A673 (cell line): ENCODE data around the gene BRI3. TPM values are rescaled to one million over a fixed set of nuclear protein-coding genes. Genes with fewer than 3 reads are reported as not detected.

Experiments used
- BruUV-seq: library from RNA; stranded (reverse); fragments of 400-500 nt; replicated peaks from 2 replicates; lab custom pipeline; 2021; lab: Mats Ljungman, UMichigan
- CTCF ChIA-PET: fragments of 300-600 bp; sonication (Branson Sonifier 250); formaldehyde crosslinking; loops from one replicate; lab custom pipeline; 2022; ENCODE audit warnings: antibody characterized with exemption; lab: Charles Lee
- POLR2A ChIA-PET: fragments of 300-600 bp; sonication (Branson Sonifier 250); formaldehyde crosslinking; loops from one replicate; lab custom pipeline; 2022; ENCODE audit warnings: antibody characterized with exemption; ENCODE audit not compliant: low non-redundant PET; lab: Charles Lee
- DNase-seq: peaks from one replicate; pipeline ENCODE4 v3.0.0-alpha.2; 2015; ENCODE audit warnings: low spot score
- H3K27ac ChIP-seq: fragments of 200-600 bp; sonication (generic); 2 replicates; pipeline ENCODE4 v1.5.1; 2016; ENCODE audit warnings: mixed run types, low read depth, mild to moderate bottlenecking, mixed read lengths, antibody characterized with exemption, low read length; ENCODE audit not compliant: poor library complexity, severe bottlenecking
- H3K27me3 ChIP-seq: fragments of 200-600 bp; sonication (generic); replicated peaks from 2 replicates; pipeline ENCODE4 v1.6.1; 2017; ENCODE audit warnings: mixed run types, low read depth, mild to moderate bottlenecking, mixed read lengths, antibody characterized with exemption, low read length; ENCODE audit not compliant: insufficient read depth, poor library complexity
- H3K36me3 ChIP-seq: fragments of 200-600 bp; sonication (generic); 2 replicates; pipeline ENCODE4 v1.6.1; 2016; ENCODE audit warnings: mixed run types, mild to moderate bottlenecking, mixed read lengths, antibody characterized with exemption, low read length; ENCODE audit not compliant: insufficient read depth, poor library complexity, severe bottlenecking
- H3K4me1 ChIP-seq: fragments of 200-600 bp; sonication (generic); 2 replicates; pipeline ENCODE4 v1.6.1; 2017; ENCODE audit warnings: mixed run types, mild to moderate bottlenecking, mixed read lengths, antibody characterized with exemption, low read length; ENCODE audit not compliant: insufficient read depth, poor library complexity, severe bottlenecking
- H3K4me3 ChIP-seq: fragments of 200-600 bp; sonication (generic); 2 replicates; pipeline ENCODE4 v1.5.1; 2016; ENCODE audit warnings: low read depth, mixed run types, mild to moderate bottlenecking, mixed read lengths, low read length; ENCODE audit not compliant: poor library complexity, severe bottlenecking
- H3K9me3 ChIP-seq: fragments of 200-600 bp; sonication (generic); 2 replicates; pipeline ENCODE4 v1.6.1; 2016; ENCODE audit warnings: mixed run types, low read depth, mild to moderate bottlenecking, mixed read lengths, antibody characterized with exemption, low read length; ENCODE audit not compliant: poor library complexity, severe bottlenecking
- CTCF ChIP-seq: fragments of 300-800, 200-600 bp; sonication (generic); conservative IDR thresholded peaks from 2 replicates; pipeline ENCODE4 v1.5.1; 2017; ENCODE audit warnings: low read depth, mild to moderate bottlenecking, antibody characterized with exemption, low read length, moderate library complexity, mixed read lengths
- EZH2 ChIP-seq: fragments of 200-600 bp; sonication (generic); IDR thresholded peaks from 2 replicates; pipeline ENCODE4 v1.6.1; 2017; ENCODE audit warnings: borderline replicate concordance, low read depth, mild to moderate bottlenecking, mixed read lengths, antibody characterized with exemption, low read length; ENCODE audit not compliant: poor library complexity, severe bottlenecking
- intact Hi-C: fragments of 100-400 bp; cut with micrococcal nuclease; formaldehyde crosslinking; loops from one replicate; pipeline ENCODE4 v1.10.0; 2022; ENCODE audit not compliant: unreplicated experiment
- total RNA-seq: library from RNA; stranded (reverse); gene quantifications from 2 replicates; pipeline ENCODE4 v1.2.3, GENCODE V29; 2021

Gene BRI3
- total RNA-seq, 1 experiment from 2014 or later: 85.8 TPM

- H3K36me3 ChIP-seq: no peaks in the 10 kb centered on the region
- H3K4me1 ChIP-seq: peaks cover 4% of the 10 kb centered on the region
- no peak for TF ChIP-seq EZH2
- TF ChIP-seq CTCF: no peak
- POLR2A ChIA-PET: no interaction called here
- DNase-seq: no peak
- H3K4me3 ChIP-seq: no peak overlapping the region
- H3K27me3 ChIP-seq: no peaks in the 10 kb centered on the region
- no peak overlapping the region for H3K27ac ChIP-seq
- intact Hi-C loops: no loop called here
- CTCF ChIA-PET: no interaction called here
- BruUV-seq: no TSS peak
- no peaks in the 10 kb centered on the region for H3K9me3 ChIP-seq
These were observed 32.4 kb upstream of the BRI3 start for GRCh38 chr7:98249106-98249505.

GRCh38 chr7:98250789-98251188 is 30.7 kb upstream of the BRI3 start:
- H3K9me3 ChIP-seq: no peaks in the 10 kb centered on the region
- no peak for TF ChIP-seq EZH2
- TF ChIP-seq CTCF: no peak
- H3K4me1 ChIP-seq: peaks cover 4% of the 10 kb centered on the region
- CTCF ChIA-PET: no interaction called here
- no peak overlapping the region for H3K4me3 ChIP-seq
- BruUV-seq: no TSS peak
- intact Hi-C loops: no loop called here
- no peak overlapping the region for H3K27ac ChIP-seq
- no peak for DNase-seq
- POLR2A ChIA-PET: interaction anchor here (0.7 kb wide), 1 partner anchor 296 kb away, joined by 8 read pairs; no protein-coding TSS in a partner anchor
- no peaks in the 10 kb centered on the region for H3K36me3 ChIP-seq
- H3K27me3 ChIP-seq: no peaks in the 10 kb centered on the region

GRCh38 chr7:98251231-98251600 is 30.3 kb upstream of the BRI3 start:
- Histone ChIP-seq H3K4me3 (peak overlapping the region; percentile 90), H3K4me1 (peaks cover 4% of the 10 kb centered on the region), H3K36me3 (no peaks in the 10 kb centered on the region), H3K9me3 (no peaks in the 10 kb centered on the region), H3K27me3 (no peaks in the 10 kb centered on the region), H3K27ac (no peak overlapping the region)
- ChIA-PET CTCF (no interaction called here), POLR2A (no interaction called here)
- no TSS peak for BruUV-seq
- intact Hi-C loops: no loop called here
- TF ChIP-seq CTCF (no peak), EZH2 (no peak)
- no peak for DNase-seq
